Measurements from ENCODE around the gene TNN. TPM values are rescaled to one million over a fixed set of nuclear protein-coding genes. Genes with fewer than 3 reads are reported as not detected.

TNN gene
- total and polyA plus RNA-seq, 7 donors = 0.01 TPM; not detected in 5

DNA sequence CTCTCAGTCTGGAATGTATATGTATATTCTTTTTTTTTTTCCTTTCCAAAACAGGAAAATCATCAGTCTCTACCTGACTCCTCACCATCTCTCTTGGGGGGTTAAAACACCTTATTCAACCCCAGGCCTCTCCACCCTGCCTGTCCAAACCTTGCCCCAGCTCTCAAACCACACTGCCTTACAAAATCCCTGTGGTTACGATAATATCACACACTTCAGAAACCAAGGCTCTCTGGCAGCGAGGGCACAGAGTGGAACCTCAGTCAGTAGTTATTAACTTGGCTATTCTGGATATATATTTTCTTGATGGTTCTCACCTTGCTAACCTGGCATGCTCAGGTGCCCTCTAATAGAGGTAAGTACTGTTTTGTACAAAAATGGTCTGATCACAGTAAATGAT is 100.2 kb downstream of the TNN start:
- Histone ChIP-seq H3K9me3 (no peaks in the 10 kb centered on the region), H3K27me3 (ENCODE audit: insufficient read depth in 3 of 3, low read length in 2 of 3) (no peaks in the 10 kb centered on the region), H3K4me1 (no peaks in the 10 kb centered on the region), H3K36me3 (ENCODE audit: insufficient read depth in 1 of 2, low read depth in 1 of 2) (peaks cover 6 to 42% of the 10 kb centered on the region in 2 donors), H3K4me3 (no peak overlapping the region), H3K27ac (no peak overlapping the region)
- DNase-seq = no peak
- 93 to 96% (median 95%) methylated on average over 2 of the region's 2 CpGs for WGBS, 3 donors
- intact Hi-C loops (cut with DNase I) = no loop called here
- no peak for TF ChIP-seq CTCF (IDR thresholded peaks at IDR 0.05)
- ATAC-seq = no peak

DNA sequence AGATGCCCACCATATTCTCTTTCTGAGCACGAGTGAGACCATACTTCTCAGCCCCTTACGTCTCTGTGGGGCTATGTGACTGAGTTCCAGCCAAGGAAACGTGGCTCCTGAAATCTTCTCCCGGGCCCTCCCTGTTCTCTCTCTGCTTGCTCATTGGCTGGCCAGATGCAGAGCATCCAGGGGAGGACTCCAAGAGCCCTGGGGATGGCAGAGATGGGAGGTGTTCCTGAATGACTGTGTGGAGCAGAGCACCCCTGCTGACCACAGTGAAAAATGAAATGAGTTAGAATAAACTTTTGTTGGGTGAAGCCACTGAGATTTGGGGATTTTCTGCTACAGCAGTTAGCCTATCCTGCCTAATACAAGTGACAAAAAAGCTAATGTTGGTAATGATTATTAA is 101.1 kb downstream of the TNN start:
- no peak for TF ChIP-seq CTCF (IDR thresholded peaks at IDR 0.05)
- DNase-seq (no peak), ATAC-seq (no peak)
- H3K4me3 ChIP-seq = no peak overlapping the region
- WGBS, 3 donors = 87 to 93% (median 93%) methylated on average over 4 of the region's 4 CpGs
- H3K9me3 ChIP-seq = no peaks in the 10 kb centered on the region
- intact Hi-C loops (cut with DNase I) = no loop called here
- no peak overlapping the region for H3K27ac ChIP-seq
- peaks cover 9 to 32% of the 10 kb centered on the region in 2 donors for H3K36me3 ChIP-seq (ENCODE audit: insufficient read depth in 1 of 2, low read depth in 1 of 2)
- no peaks in the 10 kb centered on the region for H3K4me1 ChIP-seq
- H3K27me3 ChIP-seq (ENCODE audit: insufficient read depth in 3 of 3, low read length in 2 of 3) = no peaks in the 10 kb centered on the region

DNA sequence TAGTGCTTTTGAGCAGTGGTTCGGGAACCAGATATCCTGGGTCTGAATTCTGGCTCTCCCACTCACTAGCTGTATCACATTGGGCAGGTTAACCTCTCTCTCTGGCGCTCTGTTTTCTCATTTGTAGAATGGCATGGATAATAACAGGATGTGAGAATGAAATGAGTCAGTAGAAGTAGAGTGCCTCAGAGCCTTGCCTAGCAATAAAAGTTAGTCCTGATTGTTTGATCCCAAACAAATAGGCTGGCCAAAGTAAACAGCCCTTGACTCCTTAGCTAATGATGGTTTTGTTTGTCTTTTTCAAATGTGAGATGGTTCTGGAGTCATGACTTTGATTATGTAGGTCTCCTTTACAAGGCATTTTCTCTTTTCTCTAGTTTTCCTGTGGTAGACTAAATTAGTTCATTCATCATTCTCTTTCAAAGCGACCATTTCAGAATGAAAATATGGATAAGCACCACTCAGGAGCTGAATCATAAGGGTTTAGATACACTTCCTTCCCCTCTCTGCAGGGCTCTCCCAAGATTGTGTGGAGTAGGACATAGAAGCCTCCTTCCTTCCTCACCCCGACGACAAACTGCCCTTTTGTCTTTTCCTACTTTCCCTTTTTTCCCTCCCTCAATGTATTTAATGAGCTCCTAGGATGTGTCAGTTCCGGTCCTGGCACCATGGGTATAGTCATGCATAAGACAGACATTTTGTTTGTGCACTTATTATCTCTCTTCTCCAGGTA is 101.8 kb downstream of the TNN start:
- no peaks in the 10 kb centered on the region for H3K9me3 ChIP-seq
- H3K27ac ChIP-seq = no peak overlapping the region
- H3K27me3 ChIP-seq (ENCODE audit: insufficient read depth in 3 of 3, low read length in 2 of 3) = no peaks in the 10 kb centered on the region
- no peak for TF ChIP-seq CTCF (IDR thresholded peaks at IDR 0.05)
- H3K4me1 ChIP-seq = peaks cover 4% of the 10 kb centered on the region
- WGBS, 3 donors = 75 to 86% (median 84%) methylated on average over 6 of the region's 6 CpGs
- no peak overlapping the region for H3K4me3 ChIP-seq
- DNase-seq (no peak), ATAC-seq (no peak)
- H3K36me3 ChIP-seq (ENCODE audit: insufficient read depth in 1 of 2, low read depth in 1 of 2) = peaks cover 9 to 28% of the 10 kb centered on the region in 2 donors
- intact Hi-C loops (cut with DNase I) = no loop called here

DNA sequence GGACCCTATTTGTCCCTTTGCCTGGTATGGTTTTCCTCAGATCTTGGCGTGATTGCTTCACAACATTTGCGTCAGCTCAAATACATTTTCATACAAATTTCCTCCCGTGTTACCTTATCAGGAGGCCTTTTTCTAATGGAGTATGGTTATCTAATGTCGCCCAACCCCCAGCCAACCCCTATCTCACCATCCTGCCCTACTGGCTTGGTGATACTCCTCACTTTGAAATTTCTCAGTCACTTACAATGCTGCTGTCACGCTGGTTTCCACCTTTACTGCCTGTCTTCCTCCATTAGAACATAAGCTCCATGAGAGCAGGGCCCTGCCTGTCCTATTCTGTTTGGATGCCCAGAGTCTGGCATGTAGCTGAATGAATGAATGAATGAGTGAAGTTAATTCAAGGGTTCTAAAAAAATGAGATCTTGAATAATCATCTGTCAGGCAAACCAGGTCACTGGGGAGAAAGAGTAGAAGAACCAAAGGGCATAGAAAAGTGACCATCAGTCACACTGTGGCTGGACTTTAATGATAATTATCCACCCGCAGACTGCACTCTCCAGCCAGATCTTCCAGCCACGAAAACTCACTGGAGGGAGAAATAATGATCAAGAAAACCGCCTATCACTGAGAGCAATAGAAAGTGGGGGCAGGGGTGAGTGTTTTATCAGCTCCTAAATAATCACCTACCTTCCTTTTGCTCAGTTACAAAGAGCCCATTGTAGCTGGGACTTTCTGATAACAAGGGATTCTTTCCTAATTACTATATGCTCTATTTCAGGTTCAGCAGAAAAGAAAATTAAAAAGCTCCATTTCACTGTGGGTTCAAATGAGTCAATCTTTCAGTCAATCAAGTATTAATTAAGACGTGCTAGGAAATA is 103.6 kb downstream of the TNN start:
- Histone ChIP-seq H3K36me3 (ENCODE audit: insufficient read depth in 1 of 2, low read depth in 1 of 2) (peaks cover 6 to 15% of the 10 kb centered on the region in 2 donors), H3K4me3 (no peak overlapping the region), H3K27me3 (ENCODE audit: insufficient read depth in 3 of 3, low read length in 2 of 3) (no peaks in the 10 kb centered on the region), H3K27ac (no peak overlapping the region), H3K9me3 (no peaks in the 10 kb centered on the region), H3K4me1 (peaks cover 9% of the 10 kb centered on the region)
- WGBS, 3 donors = 89 to 91% (median 89%) methylated on average over 9 of the region's 9 CpGs
- no peak for DNase-seq
- no peak for TF ChIP-seq CTCF (IDR thresholded peaks at IDR 0.05)
- ATAC-seq = no peak
- intact Hi-C loops (cut with DNase I) = no loop called here

All from psoas muscle (tissue), 8 donors.